Erythroblast (primary cell): Measurements from ENCODE around the gene NRF1.
"Not testable (repeated sequence)": the region's sequence is repeated elsewhere in the genome, so short reads cannot be mapped to it uniquely, and the experiment has no call there.

Experiments
- DNase-seq, 2 experiments: peaks; one replicate each; lab custom pipeline; 2025; lab: John Stamatoyannopoulos, UW
- GATA1 ChIP-seq: IDR thresholded peaks from 2 replicates; pipeline ENCODE4 v1.6.1; 2011; ENCODE audit warnings: low read depth, mild to moderate bottlenecking, control low read depth, low read length, moderate library complexity
- POLR2A ChIP-seq: IDR thresholded peaks from 2 replicates; pipeline ENCODE4 v1.6.1; 2011; ENCODE audit warnings: mild to moderate bottlenecking, low read length

Gene NRF1

GRCh38 chr7:129646369-129647021 lies 35.0 kb downstream of the NRF1 start:
- no peak for DNase-seq
- no peak for TF ChIP-seq POLR2A
- TF ChIP-seq GATA1 = no peak

- no peak for DNase-seq
- TF ChIP-seq POLR2A (no peak), GATA1 (no peak)
These were observed 37.7 kb downstream of the NRF1 start for GRCh38 chr7:129649128-129649690.

- no peak for DNase-seq
- TF ChIP-seq POLR2A (no peak), GATA1 (no peak)
These were observed 38.7 kb downstream of the NRF1 start for GRCh38 chr7:129650056-129650758.

GRCh38 chr7:129652914-129653313 lies 41.4 kb downstream of the NRF1 start:
- DNase-seq = no peak
- TF ChIP-seq POLR2A = no peak

GRCh38 chr7:129655811-129656210 lies 44.3 kb downstream of the NRF1 start:
- DNase-seq = no peak
- TF ChIP-seq POLR2A (no peak), GATA1 (no peak)

GRCh38 chr7:129657363-129657762 lies 45.8 kb downstream of the NRF1 start:
- DNase-seq = no peak
- TF ChIP-seq GATA1 = no peak
- TF ChIP-seq POLR2A = no peak

GRCh38 chr7:129659907-129660306 lies 48.4 kb downstream of the NRF1 start:
- DNase-seq = not testable (repeated sequence)

GRCh38 chr7:129661645-129662182 lies 50.2 kb downstream of the NRF1 start:
- TF ChIP-seq GATA1 = no peak
- TF ChIP-seq POLR2A = no peak
- peak; percentile 19 to 27 for DNase-seq

GRCh38 chr7:129663240-129663639 lies 51.7 kb downstream of the NRF1 start:
- not testable (repeated sequence) for DNase-seq

GRCh38 chr7:129664029-129665012 lies 52.8 kb downstream of the NRF1 start:
- TF ChIP-seq GATA1 (no peak), POLR2A (no peak)
- DNase-seq = peak; percentile 54 to 73

- TF ChIP-seq GATA1 = no peak
- TF ChIP-seq POLR2A = no peak
- no peak for DNase-seq
These were observed 53.5 kb downstream of the NRF1 start for GRCh38 chr7:129665013-129665401.

GRCh38 chr7:129667116-129667515 lies 55.6 kb downstream of the NRF1 start:
- TF ChIP-seq GATA1 (no peak), POLR2A (no peak)
- no peak for DNase-seq

GRCh38 chr7:129667551-129667950 lies 56.0 kb downstream of the NRF1 start:
- peak; percentile 14 to 24 for DNase-seq
- no peak for TF ChIP-seq GATA1
- no peak for TF ChIP-seq POLR2A
